SHP77 (cell line): ENCODE data around the gene ERN1.
"Not testable (repeated sequence)": the region's sequence is repeated elsewhere in the genome, so short reads cannot be mapped to it uniquely, and the experiment has no call there.

ENCODE experiments used
- DNase-seq, 2 experiments: peaks; one replicate each; lab custom pipeline; 2025; lab: John Stamatoyannopoulos, UW

Gene ERN1

DNA sequence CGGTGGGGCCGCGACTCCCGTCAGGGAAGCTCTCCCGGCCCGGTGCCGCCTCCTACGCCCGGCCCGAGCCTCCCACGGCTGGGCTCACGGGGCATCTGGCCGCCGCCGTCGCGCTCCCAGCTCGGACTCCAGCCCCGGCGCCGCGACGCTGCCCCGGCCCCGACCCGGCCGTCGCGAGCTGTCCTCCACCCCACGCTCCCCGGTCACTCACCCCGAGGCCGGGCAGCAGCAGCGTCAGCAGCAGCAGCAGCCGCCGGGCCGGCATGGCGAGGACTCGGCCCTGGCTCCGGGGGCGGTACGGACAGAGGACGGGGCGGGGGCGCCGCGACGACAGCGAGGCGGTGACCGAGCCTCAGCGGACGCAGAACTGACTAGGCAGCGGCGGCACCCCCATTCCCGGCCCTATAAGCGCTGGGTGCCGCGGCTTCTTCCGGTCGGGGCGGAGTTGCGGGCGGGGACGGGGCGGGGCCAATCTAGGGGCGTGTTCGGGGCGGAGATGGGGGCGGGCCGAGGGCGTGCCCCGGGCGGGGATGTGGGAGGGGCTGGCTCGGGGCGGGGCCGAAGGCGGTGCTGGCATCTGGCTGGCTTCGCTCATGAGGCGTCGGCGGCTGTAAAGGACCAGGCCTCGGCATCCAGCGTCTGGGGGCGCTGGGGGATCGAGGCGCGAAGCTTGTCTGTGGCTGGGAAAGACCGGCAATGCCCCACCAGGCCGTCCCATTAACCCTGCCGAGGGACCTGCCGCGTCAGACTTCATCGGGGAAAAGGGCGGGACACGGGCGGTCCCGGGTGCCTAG, at the start of gene ERN1:
Gene ERN1 (minus strand): TSS at position 380 of the 794 bp plus-strand sequence. CDS start 115 bp downstream, at position 265.
- DNase-seq = peak; percentile 69 to 80

DNA sequence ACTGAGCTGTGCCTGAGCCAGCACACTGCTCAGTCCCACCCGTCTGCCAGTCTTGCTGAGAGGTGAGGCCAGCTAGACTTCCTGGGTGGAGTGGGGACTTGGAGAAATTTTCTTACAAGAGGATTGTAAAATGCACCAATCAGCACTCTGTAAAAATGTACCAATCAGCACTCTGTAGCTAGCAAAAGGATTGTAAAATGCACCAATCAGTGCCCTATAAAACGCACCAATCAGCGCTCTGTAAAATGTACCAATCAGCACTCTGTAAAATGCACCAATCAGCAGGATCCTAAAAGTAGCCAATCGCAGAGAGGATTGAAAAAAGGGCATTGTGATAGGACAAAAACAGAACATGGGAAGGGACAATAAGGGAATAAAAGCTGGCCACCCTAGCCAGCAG, 49.1 kb upstream of the ERN1 start:
- not testable (repeated sequence) for DNase-seq

DNA sequence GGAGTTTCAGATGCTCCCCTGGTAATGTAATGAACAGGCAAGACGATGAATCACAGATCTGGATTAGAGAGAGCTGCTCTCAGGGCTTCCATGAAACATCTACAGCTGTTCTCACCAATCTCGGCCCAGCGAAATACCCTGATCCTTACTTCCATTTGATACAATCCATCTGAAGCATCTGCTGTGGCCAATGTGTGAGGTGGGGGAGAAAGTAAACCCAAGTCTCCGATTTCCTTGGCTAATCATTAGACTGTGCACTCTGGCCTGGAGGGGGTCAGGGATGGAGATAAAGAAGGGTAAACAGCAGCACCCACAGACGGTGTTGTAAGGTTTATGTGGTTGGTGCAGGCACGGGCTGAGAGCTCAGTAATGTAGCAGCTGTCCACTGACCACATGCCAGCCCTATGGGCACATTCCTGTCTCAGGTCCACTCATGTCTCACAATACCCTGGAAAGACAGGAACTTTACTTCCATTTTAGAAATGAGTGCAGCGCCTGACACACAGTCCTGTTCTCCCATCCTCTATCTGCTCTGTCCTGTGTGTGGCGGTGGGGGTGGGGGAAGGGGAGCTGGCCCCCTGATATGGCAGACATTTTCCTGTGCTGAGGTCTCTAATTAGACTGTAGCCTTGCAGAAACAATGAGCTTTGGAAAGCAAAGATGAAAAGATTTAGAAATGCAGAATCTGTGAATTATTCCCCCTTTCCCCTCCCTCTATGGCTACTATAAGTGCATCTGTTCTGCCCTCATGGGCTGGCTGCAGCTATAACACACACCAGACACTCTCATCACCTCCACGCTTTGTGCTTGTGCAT, 48.3 kb upstream of the ERN1 start:
- DNase-seq = no peak

DNA sequence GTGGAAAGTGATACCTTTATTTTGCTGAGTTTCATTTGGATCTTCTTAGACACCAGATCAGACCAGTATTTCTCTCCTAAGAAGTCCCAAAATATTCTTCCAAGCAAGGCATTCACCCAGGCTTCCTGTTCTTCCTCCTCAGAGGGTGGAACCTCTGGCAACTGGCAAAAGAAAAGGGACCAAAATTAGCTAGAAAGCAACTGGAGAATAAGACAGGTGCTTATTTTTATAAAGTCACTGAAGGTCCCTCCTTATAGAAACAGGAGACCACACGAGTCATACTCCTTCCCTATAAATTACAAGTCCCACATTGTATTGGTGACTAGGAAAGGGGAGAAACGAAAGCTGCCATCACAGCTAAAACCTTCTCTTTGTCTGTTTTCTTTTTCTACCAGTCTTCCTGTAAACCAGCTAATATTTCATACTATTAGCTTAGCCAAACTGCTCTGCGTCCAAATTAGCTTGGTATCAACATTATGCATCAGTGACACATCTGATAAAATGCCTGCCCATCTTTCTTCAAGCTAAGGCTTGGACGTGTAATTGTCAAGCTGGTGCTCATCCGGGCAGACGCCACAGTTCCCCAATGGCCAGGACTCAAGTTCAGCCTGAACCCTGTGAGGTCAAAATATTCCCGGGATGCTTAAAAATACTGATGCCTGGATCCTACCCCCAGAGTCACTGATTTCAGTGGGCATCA, 47.5 kb upstream of the ERN1 start:
- DNase-seq = no peak

- DNase-seq = no peak
Measured at GRCh38 chr17:64176556-64176955, 46.6 kb upstream of the ERN1 start.

- no peak for DNase-seq
Measured at GRCh38 chr17:64174686-64175456, 44.9 kb upstream of the ERN1 start.

- DNase-seq = no peak
Measured at GRCh38 chr17:64173646-64174045, 43.7 kb upstream of the ERN1 start.

- no peak for DNase-seq
Measured at GRCh38 chr17:64172510-64172909, 42.6 kb upstream of the ERN1 start.

DNA sequence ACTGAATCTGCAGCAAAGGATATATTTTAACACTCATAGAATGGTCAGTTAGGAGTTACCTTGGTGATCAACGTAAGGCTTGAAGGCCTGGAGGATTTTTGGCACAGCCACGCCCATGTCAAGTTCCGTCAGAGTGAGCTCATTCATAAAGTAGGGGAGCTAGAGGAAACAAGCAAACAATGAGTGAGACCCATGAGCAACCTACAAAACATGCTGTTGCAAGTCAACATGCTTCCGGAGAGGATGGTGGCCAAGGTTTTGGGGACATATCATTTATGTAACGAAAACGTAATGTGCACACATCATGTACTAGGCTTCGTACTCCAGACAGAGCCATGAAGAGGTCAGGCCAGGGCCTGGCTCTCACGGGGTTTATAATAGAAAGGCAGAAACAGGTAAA, 41.1 kb upstream of the ERN1 start:
- DNase-seq = no peak

DNA sequence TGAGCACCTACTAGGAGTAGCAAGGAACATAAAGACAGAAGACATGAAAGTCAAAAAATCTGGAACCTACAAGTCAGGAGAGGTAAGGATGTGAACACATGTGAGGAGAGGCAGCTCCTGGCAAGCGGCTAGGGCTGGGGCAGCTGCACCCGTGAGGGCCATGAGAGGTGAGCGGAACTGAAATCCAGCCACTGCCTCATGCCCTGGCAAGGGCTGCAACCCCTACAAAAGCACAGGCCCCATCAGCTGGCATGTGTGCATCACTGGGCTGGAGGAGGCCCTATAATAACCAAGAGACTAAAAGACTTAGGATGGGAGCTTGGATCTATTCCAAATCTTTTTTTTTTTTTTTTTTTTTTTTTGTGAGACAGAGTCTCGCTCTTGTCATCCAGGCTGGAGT, 40.3 kb upstream of the ERN1 start:
- no peak for DNase-seq

GRCh38 chr17:64167666-64168065, 37.7 kb upstream of the ERN1 start:
- not testable (repeated sequence) for DNase-seq

GRCh38 chr17:64166876-64167275, 36.9 kb upstream of the ERN1 start:
- no peak for DNase-seq

DNA sequence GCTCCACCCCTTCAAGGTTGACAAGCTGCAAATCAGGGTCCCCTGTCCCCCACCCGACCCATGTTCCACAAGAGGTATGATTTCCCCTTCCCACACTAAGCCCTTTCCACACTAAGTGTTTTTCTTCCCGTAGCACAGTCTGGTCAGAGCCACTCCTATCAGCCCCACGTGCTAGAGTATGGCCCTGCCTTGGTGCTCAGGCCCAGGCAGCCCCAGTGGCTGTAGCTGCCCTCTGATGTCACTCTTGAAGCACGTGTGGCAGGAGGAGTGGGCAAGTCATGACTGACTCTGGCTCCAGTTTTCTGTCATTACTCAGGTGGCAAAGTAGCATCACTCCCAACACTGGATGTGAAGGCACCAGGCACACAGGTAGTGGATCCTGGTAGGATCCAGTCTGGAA, 35.4 kb upstream of the ERN1 start:
- DNase-seq = no peak

- DNase-seq = no peak
Measured at GRCh38 chr17:64164596-64165285, 34.8 kb upstream of the ERN1 start.

DNA sequence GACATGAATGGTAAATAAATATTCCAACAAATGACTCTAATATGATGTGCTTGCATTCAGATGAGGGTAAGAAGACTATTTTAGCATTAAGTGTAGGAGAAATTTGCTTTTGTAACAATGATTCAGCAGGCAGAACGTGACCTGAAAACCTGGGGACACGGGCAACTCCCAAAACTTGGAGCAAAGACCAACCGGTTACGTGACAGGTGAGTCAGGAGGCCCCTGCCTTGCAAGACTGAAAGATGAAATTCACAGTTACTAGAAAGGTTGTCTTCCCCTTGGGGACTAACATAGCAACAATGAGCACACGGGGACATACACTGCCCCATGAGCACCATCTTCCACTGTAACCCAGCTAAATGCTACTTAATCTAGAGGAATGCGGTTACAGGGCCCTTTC, 33.5 kb upstream of the ERN1 start:
- DNase-seq = no peak

DNA sequence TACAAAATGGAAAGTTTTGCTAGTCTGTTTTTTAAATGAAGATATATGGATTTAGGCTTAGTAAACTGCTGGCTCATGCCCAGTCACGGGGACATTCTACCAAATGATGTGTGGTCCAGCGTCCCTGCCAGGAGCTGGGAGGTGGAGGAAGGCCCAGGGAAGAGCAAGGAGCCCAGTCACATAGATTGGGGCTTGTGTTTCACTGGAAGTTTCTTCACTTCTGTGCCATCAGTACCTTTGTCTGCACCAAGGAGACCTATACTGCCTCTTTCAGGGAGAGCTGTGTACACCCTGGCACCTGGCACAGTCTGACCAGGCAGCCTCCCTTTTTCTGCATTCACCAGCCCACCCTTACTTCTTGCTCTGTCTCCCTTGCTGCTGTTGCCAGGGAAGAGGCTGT, 32.6 kb upstream of the ERN1 start:
- no peak for DNase-seq

GRCh38 chr17:64161380-64162176, 31.6 kb upstream of the ERN1 start:
- no peak for DNase-seq

- DNase-seq = no peak
Measured at GRCh38 chr17:64160378-64160777, 30.4 kb upstream of the ERN1 start.

GRCh38 chr17:64158831-64159590, 29.1 kb upstream of the ERN1 start:
- no peak for DNase-seq

GRCh38 chr17:64158406-64158805, 28.5 kb upstream of the ERN1 start:
- no peak for DNase-seq
